Measurements from ENCODE around the gene NUCB1.
A peak's percentile ranks its signal among the peaks of the same experiment; 100 is the strongest.

NUCB1 gene

DNA sequence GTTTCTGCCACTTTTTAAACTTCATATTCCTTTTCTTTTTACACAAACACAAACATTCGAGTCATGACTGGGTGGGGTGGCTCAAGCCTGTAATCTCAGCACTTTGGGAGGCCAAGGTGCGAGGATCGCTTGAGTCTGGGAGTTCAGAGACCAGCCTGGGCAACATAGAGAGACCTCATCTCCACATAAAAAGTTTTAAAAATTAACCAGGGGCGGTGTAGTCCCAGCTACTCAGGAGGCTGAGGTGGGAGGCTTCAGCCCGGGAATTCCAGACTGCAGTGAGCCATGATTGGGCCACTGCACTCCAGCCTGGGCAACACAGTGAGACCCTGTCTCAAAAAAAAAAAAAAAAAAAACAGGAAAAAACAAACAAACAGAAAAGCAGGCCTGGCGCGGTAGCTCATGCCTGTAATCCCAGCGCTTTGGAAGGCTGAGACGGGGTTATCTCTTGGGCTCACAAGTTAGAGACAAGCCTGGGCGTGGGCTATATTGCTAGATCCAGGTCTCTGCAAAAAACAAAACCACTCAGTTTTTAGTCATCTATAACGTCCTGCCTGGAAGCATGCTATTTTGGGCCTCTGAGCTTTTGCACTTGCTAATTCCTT lies 54.0 kb downstream of the NUCB1 start:
- peak overlapping the region; percentile 80 for H3K4me3 ChIP-seq (ENCODE audit: low read depth, low read length)
- TF ChIP-seq, protein P1, sequence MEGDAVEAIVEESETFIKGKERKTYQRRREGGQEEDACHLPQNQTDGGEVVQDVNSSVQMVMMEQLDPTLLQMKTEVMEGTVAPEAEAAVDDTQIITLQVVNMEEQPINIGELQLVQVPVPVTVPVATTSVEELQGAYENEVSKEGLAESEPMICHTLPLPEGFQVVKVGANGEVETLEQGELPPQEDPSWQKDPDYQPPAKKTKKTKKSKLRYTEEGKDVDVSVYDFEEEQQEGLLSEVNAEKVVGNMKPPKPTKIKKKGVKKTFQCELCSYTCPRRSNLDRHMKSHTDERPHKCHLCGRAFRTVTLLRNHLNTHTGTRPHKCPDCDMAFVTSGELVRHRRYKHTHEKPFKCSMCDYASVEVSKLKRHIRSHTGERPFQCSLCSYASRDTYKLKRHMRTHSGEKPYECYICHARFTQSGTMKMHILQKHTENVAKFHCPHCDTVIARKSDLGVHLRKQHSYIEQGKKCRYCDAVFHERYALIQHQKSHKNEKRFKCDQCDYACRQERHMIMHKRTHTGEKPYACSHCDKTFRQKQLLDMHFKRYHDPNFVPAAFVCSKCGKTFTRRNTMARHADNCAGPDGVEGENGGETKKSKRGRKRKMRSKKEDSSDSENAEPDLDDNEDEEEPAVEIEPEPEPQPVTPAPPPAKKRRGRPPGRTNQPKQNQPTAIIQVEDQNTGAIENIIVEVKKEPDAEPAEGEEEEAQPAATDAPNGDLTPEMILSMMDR (IDR thresholded peaks at IDR 0.05; ENCODE audit: low read depth, low read length, missing control alignments) = no peak
- DNase-seq (ENCODE audit: low read depth) = no peak

DNA sequence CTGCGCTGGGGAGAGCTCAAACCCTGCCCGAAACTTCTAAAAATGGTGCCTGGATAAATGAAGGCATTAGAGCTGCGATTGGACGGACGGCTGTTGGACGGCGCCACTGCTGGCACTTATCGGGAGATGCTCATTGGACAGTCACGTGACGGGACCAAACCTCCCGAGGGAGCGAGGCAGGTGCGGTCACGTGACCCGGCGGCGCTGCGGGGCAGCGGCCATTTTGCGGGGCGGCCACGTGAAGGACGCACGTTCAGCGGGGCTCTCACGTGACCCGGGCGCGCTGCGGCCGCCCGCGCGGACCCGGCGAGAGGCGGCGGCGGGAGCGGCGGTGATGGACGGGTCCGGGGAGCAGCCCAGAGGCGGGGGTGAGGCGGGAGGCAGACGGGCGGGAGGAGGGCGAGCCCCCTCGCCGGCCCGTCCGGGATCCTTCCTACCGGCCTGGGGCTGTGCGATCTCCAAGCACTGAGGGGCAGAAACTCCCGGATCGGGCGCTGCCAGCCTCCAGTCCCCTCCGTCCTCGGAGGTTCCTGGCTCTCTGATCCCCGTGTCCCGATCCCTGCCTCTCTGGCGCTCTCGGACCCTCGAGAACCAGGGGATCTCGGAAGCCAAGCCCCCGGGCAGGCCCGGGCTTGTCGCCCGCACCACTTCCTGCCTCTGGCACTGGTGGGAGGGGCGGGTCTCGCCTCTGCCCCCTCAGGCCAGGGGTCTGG lies 54.6 kb downstream of the NUCB1 start, which contains the start of gene BAX:
BAX (plus strand) TSS at position 281 of the 713 bp plus-strand sequence; CDS start at position 335, 54 bp downstream.
- TF ChIP-seq, protein P1 (IDR thresholded peaks at IDR 0.05; ENCODE audit: low read depth, low read length, missing control alignments) = no peak

DNA sequence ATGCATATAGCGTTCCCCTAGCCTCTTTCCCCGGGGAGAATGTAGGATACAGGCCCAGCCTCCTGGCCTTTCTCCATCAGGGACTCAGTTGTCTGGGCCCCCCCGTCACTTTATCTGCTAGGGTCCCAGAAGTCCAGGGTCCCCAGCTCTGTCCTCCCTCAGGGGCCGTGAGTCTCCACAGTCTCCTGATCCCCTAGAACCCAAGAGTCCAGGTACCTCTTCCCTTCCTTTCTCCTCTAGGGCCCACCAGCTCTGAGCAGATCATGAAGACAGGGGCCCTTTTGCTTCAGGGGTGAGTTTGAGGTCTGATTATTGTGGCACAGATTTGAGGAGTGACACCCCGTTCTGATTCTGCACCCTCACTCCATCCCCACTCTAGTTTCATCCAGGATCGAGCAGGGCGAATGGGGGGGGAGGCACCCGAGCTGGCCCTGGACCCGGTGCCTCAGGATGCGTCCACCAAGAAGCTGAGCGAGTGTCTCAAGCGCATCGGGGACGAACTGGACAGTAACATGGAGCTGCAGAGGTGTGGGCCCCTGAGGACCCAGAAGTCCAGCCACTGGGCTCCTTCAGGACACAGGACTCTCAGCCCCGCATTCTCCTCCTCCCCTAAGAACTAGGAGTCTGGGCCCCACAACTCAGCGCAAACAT lies 55.3 kb downstream of the NUCB1 start:
- DNase-seq (ENCODE audit: low read depth) = no peak
- TF ChIP-seq, protein P1 (IDR thresholded peaks at IDR 0.05; ENCODE audit: low read depth, low read length, missing control alignments) = no peak
- peak overlapping the region; percentile 80 for H3K4me3 ChIP-seq (ENCODE audit: low read depth, low read length)

More for the DNA sequence above, 54.6 kb downstream of the NUCB1 start, which contains the start of gene BAX:
- H3K4me3 ChIP-seq (ENCODE audit: low read depth, low read length) = peak within 1 kb of the TSS; percentile 80
- peak; percentile 86 for DNase-seq (ENCODE audit: low read depth)

DNA sequence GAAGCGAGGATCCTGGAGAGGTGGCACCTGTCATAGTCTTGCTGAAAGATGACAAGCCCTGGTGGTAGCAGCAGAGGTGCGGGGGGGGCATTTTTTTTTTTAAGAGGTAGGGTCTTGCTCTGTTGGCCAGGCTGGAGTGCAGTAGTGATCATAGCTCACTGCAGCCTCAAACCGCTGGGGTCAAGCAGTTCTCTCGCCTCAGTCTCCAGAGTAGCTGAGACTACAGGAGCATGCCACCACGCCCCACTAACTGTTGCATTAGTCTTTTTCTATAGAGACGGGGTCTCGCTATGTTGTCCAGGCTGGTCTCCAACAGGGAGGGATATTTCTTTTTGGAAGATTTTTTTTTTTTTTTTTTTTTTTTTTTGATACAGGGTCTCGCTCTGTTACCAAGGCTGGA lies 57.9 kb downstream of the NUCB1 start:
- TF ChIP-seq, protein P1 (IDR thresholded peaks at IDR 0.05; ENCODE audit: low read depth, low read length, missing control alignments) = no peak

DNA sequence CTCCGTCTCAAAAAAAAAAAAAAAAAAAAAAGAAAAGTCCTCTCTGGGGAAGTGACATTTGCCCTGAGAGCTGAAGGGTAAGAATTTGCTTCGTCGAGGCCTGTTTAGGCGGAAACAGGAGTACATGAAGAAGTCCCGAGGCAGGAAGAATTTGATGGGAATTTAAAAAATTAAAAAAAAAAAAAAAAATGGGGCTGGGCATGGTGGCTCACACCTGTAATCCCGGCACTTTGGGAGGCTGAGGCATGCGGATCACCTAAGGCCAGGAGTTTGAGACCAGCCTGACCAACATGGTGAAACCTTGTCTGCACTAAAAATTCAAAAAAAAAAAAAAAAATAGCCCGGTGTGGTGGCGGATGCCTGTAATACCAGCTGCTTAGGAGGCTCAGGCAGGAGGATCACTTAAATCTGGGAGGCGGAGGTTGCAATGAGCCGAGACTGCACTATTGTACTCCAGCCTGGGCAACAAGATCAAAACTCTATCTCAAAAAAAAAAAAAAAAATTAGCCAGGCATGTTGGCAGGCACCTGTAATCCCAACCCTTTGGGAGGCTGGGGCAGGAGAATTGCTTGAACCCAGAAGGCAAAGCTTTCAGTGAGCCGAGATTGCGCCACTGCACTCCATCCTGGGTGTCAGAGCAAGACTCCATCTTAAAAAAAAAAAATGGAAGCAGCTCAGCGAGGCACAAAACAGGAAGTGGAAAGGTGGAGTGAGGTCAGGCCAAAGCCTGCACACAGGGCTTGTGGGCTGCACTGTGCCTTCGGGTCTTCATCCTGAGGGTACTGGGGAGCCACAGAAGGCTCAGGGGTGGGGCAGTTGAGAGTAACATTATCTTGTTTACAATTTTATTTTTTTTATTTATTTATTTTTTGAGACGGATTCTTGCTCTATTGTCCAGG lies 59.5 kb downstream of the NUCB1 start:
- DNase-seq (ENCODE audit: low read depth) = no peak
- no peak overlapping the region for H3K4me3 ChIP-seq (ENCODE audit: low read depth, low read length)
- TF ChIP-seq, protein P1 (IDR thresholded peaks at IDR 0.05; ENCODE audit: low read depth, low read length, missing control alignments) = no peak

More for the DNA sequence above, 57.9 kb downstream of the NUCB1 start:
- H3K4me3 ChIP-seq (ENCODE audit: low read depth, low read length) = no peak overlapping the region
- no peak for DNase-seq (ENCODE audit: low read depth)

DNA sequence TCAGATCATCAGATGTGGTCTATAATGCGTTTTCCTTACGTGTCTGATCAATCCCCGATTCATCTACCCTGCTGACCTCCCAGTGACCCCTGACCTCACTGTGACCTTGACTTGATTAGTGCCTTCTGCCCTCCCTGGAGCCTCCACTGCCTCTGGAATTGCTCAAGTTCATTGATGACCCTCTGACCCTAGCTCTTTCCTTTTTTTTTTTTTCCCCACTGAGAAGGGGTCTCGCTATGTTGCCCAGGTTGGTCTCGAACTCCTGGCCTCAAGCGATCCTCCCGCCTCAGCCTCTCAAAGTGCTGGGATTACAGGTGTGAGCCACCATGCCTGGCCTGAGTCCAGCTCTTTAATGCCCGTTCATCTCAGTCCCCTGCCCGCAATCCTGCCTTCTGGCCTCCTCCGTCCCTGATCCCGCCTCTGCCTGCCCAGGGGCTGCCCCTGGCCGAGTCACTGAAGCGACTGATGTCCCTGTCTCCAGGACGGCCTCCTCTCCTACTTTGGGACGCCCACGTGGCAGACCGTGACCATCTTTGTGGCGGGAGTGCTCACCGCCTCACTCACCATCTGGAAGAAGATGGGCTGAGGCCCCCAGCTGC lies 61.0 kb downstream of the NUCB1 start:
- H3K4me3 ChIP-seq (ENCODE audit: low read depth, low read length) = no peak overlapping the region
- no peak for DNase-seq (ENCODE audit: low read depth)
- TF ChIP-seq, protein P1 (IDR thresholded peaks at IDR 0.05; ENCODE audit: low read depth, low read length, missing control alignments) = no peak
